Nephron (organoid): Measurements from ENCODE around the gene SLC2A4.
"Not testable (repeated sequence)": the region's sequence is repeated elsewhere in the genome, so short reads cannot be mapped to it uniquely, and the experiment has no call there.

Source experiments
- H3K27ac Mint-ChIP-seq, 3 experiments: 2 replicates each; pipeline ENCODE4 v1.8.0; 2020; ENCODE audit warnings: mixed read lengths in 3 of 3, mild to moderate bottlenecking in 2 of 3, moderate library complexity in 1 of 3
- H3K27me3 Mint-ChIP-seq: 2 replicates; pipeline ENCODE4 v1.8.0; 2021; ENCODE audit warnings: low read depth, mild to moderate bottlenecking, moderate library complexity, mixed read lengths
- H3K36me3 Mint-ChIP-seq: 2 replicates; pipeline ENCODE4 v1.8.0; 2020; ENCODE audit warnings: low read depth, mixed read lengths
- H3K4me1 Mint-ChIP-seq: 2 replicates; pipeline ENCODE4 v1.8.0; 2020; ENCODE audit warnings: mixed read lengths
- H3K4me3 Mint-ChIP-seq, 3 experiments: 2 replicates each; pipeline ENCODE4 v1.8.0; 2020; ENCODE audit warnings: mild to moderate bottlenecking in 3 of 3, mixed read lengths in 3 of 3, moderate library complexity in 2 of 3
- H3K9me3 Mint-ChIP-seq: 2 replicates; pipeline ENCODE4 v1.8.0; 2020; ENCODE audit warnings: mixed read lengths
- CTCF ChIP-seq, 3 experiments: fragments of 200-600 bp; sonication (generic); IDR thresholded peaks; one replicate each; pipeline ENCODE4 v1.5.0; 2021; ENCODE audit warnings: antibody characterized with exemption in 3 of 3; ENCODE audit not compliant: unreplicated experiment in 3 of 3

The SLC2A4 gene

GRCh38 chr17:7240375-7240774 lies 41.1 kb upstream of the SLC2A4 start:
- peak overlapping the region; percentile 99 for H3K27ac Mint-ChIP-seq
- peak overlapping the region; percentile 96 to 100 (median 96) for H3K4me3 Mint-ChIP-seq
- H3K4me1 Mint-ChIP-seq = peaks cover 46% of the 10 kb centered on the region
- H3K9me3 Mint-ChIP-seq = no peaks in the 10 kb centered on the region
- H3K36me3 Mint-ChIP-seq = peaks cover 57% of the 10 kb centered on the region
- TF ChIP-seq CTCF (IDR thresholded peaks at IDR 0.05; ENCODE audit: unreplicated experiment in 3 of 3) = no peak
- H3K27me3 Mint-ChIP-seq = no peaks in the 10 kb centered on the region

- H3K9me3 Mint-ChIP-seq = no peaks in the 10 kb centered on the region
- H3K4me3 Mint-ChIP-seq = peak overlapping the region; percentile 96 to 100 (median 96)
- peak overlapping the region; percentile 99 for H3K27ac Mint-ChIP-seq
- no peak for TF ChIP-seq CTCF (IDR thresholded peaks at IDR 0.05; ENCODE audit: unreplicated experiment in 3 of 3)
- no peaks in the 10 kb centered on the region for H3K27me3 Mint-ChIP-seq
- peaks cover 54% of the 10 kb centered on the region for H3K36me3 Mint-ChIP-seq
- H3K4me1 Mint-ChIP-seq = peaks cover 46% of the 10 kb centered on the region
These were observed 40.3 kb upstream of the SLC2A4 start for GRCh38 chr17:7241090-7241733.

GRCh38 chr17:7241783-7242716 lies 39.5 kb upstream of the SLC2A4 start, which contains the start of gene GABARAP:
Gene GABARAP, minus strand, starts transcription at chr17:7242449. Its CDS starts 119 bp downstream, at chr17:7242330.
- Mint-ChIP-seq H3K27me3 (no peaks in the 10 kb centered on the region), H3K4me1 (peaks cover 41% of the 10 kb centered on the region), H3K36me3 (peaks cover 57% of the 10 kb centered on the region), H3K9me3 (no peaks in the 10 kb centered on the region), H3K4me3 (peak within 1 kb of the TSS; percentile 96 to 100 (median 96)), H3K27ac (peak within 1 kb of the TSS; percentile 99)
- TF ChIP-seq CTCF (IDR thresholded peaks at IDR 0.05; ENCODE audit: unreplicated experiment in 3 of 3) = no peak

GRCh38 chr17:7242717-7243452 lies 38.6 kb upstream of the SLC2A4 start:
- no peak for TF ChIP-seq CTCF (IDR thresholded peaks at IDR 0.05; ENCODE audit: unreplicated experiment in 3 of 3)
- Mint-ChIP-seq H3K27ac (peak overlapping the region; percentile 99), H3K4me1 (peaks cover 37% of the 10 kb centered on the region), H3K27me3 (no peaks in the 10 kb centered on the region), H3K4me3 (peak overlapping the region; percentile 96 to 100 (median 96)), H3K9me3 (no peaks in the 10 kb centered on the region), H3K36me3 (peaks cover 55% of the 10 kb centered on the region)

GRCh38 chr17:7243453-7243729 lies 38.1 kb upstream of the SLC2A4 start:
- Mint-ChIP-seq H3K4me1 (peaks cover 38% of the 10 kb centered on the region), H3K27ac (peak overlapping the region; percentile 99), H3K27me3 (no peaks in the 10 kb centered on the region), H3K9me3 (no peaks in the 10 kb centered on the region), H3K36me3 (peaks cover 55% of the 10 kb centered on the region), H3K4me3 (peak overlapping the region; percentile 96 to 100 (median 96))
- no peak for TF ChIP-seq CTCF (IDR thresholded peaks at IDR 0.05; ENCODE audit: unreplicated experiment in 3 of 3)

- peaks cover 42% of the 10 kb centered on the region for H3K4me1 Mint-ChIP-seq
- H3K9me3 Mint-ChIP-seq, H3K27me3 Mint-ChIP-seq: not testable (repeated sequence)
- H3K27ac Mint-ChIP-seq = peak overlapping the region; percentile 99
- peak overlapping the region; percentile 96 to 100 (median 96) for H3K4me3 Mint-ChIP-seq
- peaks cover 59% of the 10 kb centered on the region for H3K36me3 Mint-ChIP-seq
These were observed 37.7 kb upstream of the SLC2A4 start for GRCh38 chr17:7243838-7244237.
